Colonic mucosa (tissue), 4 donors: Measurements from ENCODE around the gene B4GALNT3. TPM values are rescaled to one million over a fixed set of nuclear protein-coding genes. Genes with fewer than 3 reads are reported as not detected.

ENCODE experiments used
- DNase-seq: peaks from one replicate; pipeline ENCODE4 v3.0.0-alpha.2; 2020
- H3K27ac ChIP-seq: fragments of 200-600 bp; one replicate; pipeline ENCODE4 v1.8.0; 2021
- H3K27me3 ChIP-seq: fragments of 200-600 bp; one replicate; pipeline ENCODE4 v1.8.0; 2021
- H3K36me3 ChIP-seq: fragments of 200-600 bp; one replicate; pipeline ENCODE4 v1.8.0; 2021
- H3K4me1 ChIP-seq: fragments of 200-600 bp; one replicate; pipeline ENCODE4 v1.8.0; 2021; ENCODE audit warnings: mild to moderate bottlenecking
- H3K4me3 ChIP-seq: fragments of 200-600 bp; one replicate; pipeline ENCODE4 v1.8.0; 2021
- H3K9ac ChIP-seq, 2 donors: one replicate each; pipeline ENCODE4 v1.7.0; 2013; ENCODE audit warnings: control low read depth in 2 of 2, low read depth in 2 of 2, low read length in 2 of 2
- H3K9me3 ChIP-seq: fragments of 200-600 bp; one replicate; pipeline ENCODE4 v1.8.0; 2021
- intact Hi-C: fragments of 100-400 bp; cut with DNase I; formaldehyde crosslinking; loops from one replicate; pipeline ENCODE4 v1.14.1; 2022
- total RNA-seq, 2 donors: library from RNA; stranded (reverse); fragmentation: NEBNext Ultra II Directional in 1 of 2; extraction: Animal tissue kit (Norgen Biotek cat#: 25700) in 1 of 2; gene quantifications; one replicate each; pipeline ENCODE4 v1.2.1, GENCODE V29; 2021
- TF ChIP-seq, protein P1 (sequence below): fragments of 200-600 bp; IDR thresholded peaks from one replicate; pipeline ENCODE4 v1.8.0; 2022; ENCODE audit warnings: antibody characterized with exemption, mild to moderate bottlenecking
- donor health status: healthy.
- donor health status: DM: no; HTN: no; CAD: no.
- donor health status: DM: no; HTN: no; CAD: no.

Gene B4GALNT3
- total RNA-seq, 2 donors from 2014 or later: 73.7 to 84.0 TPM

DNA sequence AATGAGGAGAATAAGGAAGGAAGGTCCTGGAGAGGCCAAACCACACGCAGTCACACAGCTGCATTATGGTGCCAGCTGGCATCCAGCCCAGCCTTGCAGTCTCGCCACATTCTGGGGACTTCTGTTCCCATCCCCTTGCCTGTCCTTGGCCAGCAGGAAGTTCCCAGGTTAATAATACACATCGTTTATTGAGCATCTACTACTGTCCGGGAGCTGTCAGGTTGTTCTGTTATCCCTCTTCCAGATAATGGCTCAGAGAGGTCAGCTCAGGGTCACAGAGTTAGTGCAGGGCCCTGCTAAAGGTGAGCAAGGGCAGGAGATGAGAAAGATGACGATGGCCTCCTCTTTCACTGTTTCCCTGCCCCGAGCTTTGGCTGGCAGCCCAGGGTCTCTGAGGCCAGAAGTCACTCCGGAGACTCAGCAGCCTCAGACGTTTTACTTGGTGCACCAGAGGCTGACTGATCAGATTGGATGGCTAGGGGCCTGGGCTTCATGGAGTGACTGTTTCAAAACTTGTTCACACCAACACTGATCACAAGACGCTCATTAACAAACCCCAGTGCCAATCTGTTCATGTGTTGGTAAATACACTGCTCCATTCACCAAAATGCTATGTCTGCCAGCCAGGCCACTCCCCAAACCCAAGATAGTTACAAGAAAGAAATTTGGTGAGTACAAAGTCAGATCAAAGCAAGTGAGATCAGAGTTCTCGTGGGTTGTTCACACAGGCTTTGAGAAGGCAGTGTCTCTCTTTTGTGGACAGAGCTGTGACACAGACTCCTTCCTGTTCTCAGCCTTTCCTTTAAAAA, 79.2 kb downstream of the B4GALNT3 start:
- H3K4me3 ChIP-seq: no peak overlapping the region
- H3K9ac ChIP-seq: peak overlapping the region in 1 of 2 donors; percentile 75
- peak overlapping the region; percentile 88 for H3K27ac ChIP-seq
- peak; percentile 91 for DNase-seq
- intact Hi-C loops: no loop called here
- TF ChIP-seq, protein P1, sequence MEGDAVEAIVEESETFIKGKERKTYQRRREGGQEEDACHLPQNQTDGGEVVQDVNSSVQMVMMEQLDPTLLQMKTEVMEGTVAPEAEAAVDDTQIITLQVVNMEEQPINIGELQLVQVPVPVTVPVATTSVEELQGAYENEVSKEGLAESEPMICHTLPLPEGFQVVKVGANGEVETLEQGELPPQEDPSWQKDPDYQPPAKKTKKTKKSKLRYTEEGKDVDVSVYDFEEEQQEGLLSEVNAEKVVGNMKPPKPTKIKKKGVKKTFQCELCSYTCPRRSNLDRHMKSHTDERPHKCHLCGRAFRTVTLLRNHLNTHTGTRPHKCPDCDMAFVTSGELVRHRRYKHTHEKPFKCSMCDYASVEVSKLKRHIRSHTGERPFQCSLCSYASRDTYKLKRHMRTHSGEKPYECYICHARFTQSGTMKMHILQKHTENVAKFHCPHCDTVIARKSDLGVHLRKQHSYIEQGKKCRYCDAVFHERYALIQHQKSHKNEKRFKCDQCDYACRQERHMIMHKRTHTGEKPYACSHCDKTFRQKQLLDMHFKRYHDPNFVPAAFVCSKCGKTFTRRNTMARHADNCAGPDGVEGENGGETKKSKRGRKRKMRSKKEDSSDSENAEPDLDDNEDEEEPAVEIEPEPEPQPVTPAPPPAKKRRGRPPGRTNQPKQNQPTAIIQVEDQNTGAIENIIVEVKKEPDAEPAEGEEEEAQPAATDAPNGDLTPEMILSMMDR: no peak
- H3K36me3 ChIP-seq: no peaks in the 10 kb centered on the region
- H3K27me3 ChIP-seq: no peaks in the 10 kb centered on the region
- peaks cover 7% of the 10 kb centered on the region for H3K4me1 ChIP-seq
- no peaks in the 10 kb centered on the region for H3K9me3 ChIP-seq

DNA sequence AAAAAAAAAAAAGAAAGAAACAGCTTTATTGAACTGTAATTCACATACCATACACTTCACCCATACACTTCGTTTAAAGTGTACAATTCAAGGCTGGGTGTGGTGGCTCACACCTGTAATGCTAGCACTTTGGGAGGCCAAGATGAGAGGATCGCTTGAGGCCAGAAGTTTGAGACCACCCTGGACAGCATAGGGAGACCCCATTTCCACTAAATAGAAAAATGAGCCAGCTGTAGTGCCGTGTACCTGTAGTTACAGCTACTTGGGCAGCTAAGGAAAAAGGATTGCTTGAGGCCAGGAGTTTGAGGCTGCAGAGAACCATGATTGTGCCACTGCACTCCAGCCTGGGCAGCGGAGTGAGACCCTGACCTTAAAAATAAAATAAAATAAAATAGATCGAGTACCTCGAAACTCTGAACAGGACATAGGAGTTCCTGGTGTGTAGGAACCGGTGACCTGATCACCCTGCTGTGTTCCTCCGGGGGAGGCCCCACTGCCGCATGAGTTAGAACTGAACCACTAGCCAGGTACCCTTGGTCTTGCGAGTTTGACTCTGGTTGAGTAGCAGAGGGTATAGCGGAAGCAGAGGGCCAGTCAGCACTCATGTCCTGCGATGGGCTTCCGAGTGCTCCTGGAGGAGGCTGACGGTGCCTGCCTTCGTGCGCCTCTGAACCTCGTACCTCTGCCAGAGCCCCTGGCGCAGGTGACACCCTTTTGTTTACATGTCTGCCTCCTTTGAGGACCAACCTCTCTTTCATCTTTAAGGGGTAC, 80.0 kb downstream of the B4GALNT3 start:
- no peaks in the 10 kb centered on the region for H3K36me3 ChIP-seq
- intact Hi-C loops: no loop called here
- no peaks in the 10 kb centered on the region for H3K9me3 ChIP-seq
- TF ChIP-seq, protein P1: no peak
- H3K27me3 ChIP-seq: no peaks in the 10 kb centered on the region
- H3K4me1 ChIP-seq: peaks cover 7% of the 10 kb centered on the region
- peak overlapping the region in 1 of 2 donors; percentile 60 for H3K9ac ChIP-seq
- no peak overlapping the region for H3K4me3 ChIP-seq
- H3K27ac ChIP-seq: peak overlapping the region; percentile 88
- DNase-seq: peak; percentile 40

DNA sequence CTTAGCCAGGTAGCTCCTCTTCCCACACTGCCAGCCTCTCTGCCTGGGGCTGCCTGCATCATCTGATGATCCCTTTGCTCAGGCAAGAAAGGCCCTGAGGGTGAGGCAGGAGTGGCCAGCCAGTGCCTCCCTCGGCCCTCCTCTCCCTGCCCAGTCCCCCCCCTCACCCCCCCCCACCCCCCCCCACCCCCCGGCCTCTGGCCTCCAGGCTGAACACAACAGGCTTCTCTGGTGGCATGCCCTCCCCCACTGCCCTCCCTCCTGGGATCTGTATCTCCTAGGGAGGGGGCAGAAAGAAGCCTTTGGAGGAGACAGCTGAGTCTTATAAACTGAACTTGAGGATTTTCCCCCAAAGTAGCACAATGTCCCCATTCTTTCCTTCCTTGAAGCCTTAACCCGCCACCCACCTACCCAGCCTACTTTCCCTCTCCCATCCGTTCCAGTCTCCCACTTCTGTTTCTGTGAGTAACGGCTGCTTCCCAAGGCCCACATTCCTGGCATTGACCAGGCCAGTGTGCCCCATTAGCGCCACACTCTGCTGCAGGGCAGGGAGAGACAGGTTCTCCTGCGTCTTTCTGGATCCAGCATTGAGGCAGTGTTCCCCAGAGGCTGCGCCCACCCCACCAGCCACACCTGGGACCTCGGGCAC, 82.1 kb downstream of the B4GALNT3 start:
- TF ChIP-seq, protein P1: no peak
- intact Hi-C loops: no loop called here
- H3K27me3 ChIP-seq: no peaks in the 10 kb centered on the region
- no peak overlapping the region for H3K27ac ChIP-seq
- peak overlapping the region; percentile 15 to 21 for H3K9ac ChIP-seq
- peaks cover 7% of the 10 kb centered on the region for H3K4me1 ChIP-seq
- no peak for DNase-seq
- H3K9me3 ChIP-seq: no peaks in the 10 kb centered on the region
- no peak overlapping the region for H3K4me3 ChIP-seq
- H3K36me3 ChIP-seq: no peaks in the 10 kb centered on the region

DNA sequence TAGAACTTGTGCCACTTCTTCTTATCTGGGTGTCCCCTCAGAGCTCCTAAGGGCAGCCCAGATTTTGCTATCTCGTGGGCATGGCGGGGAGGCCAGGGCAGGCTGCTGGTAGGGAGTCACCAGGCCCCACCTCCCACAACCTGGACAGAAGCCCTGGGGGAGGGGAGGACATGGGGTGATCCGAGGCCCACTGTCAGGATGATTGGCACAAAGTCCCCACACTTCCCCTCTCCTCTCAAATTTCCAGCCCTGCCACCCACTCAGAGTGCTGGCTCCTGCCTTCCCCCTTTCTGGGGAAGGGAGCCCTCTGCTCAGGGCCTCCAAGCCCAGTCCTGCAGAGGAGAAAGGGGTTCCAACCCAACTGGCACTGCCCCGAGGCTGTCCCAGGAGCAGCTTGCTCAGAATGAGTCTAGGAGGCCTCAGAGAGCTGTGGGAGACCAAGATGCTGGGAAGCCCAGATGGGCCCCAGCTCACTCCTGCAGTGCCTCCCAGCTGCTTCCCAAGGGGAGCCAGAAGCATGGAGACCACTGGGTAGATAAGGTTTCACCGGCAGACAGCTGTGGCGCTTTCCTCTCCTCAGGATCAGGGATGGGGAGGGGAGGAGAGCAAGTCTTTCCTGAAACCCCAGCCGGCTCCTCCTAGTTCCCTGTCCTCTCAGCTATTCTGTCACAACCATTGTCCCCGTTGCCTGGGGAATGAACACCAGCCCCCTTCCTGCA, 82.8 kb downstream of the B4GALNT3 start:
- H3K9me3 ChIP-seq: no peaks in the 10 kb centered on the region
- H3K36me3 ChIP-seq: no peaks in the 10 kb centered on the region
- intact Hi-C loops: no loop called here
- H3K4me3 ChIP-seq: no peak overlapping the region
- peak overlapping the region; percentile 21 to 45 for H3K9ac ChIP-seq
- H3K27ac ChIP-seq: no peak overlapping the region
- DNase-seq: no peak
- peaks cover 7% of the 10 kb centered on the region for H3K4me1 ChIP-seq
- H3K27me3 ChIP-seq: no peaks in the 10 kb centered on the region
- TF ChIP-seq, protein P1: no peak

DNA sequence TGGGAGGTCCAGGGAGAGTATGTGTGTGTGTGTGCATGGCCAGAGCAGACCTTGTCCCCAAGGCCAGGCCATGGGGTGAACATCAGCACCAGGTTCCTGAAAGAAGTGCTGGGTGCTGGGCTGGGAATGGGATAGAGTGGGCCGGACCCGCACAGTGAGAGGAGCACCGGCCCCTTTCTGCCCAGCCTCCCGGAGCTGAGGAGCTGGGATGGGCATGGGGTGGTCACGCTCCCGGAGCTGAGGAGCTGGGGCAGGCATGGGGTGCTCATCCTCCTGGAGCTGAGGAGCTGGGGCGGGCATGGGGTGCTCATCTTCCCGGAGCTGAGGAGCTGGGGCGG, 83.3 kb downstream of the B4GALNT3 start:
- H3K27me3 ChIP-seq: no peaks in the 10 kb centered on the region
- no peak for DNase-seq
- no peak overlapping the region for H3K9ac ChIP-seq
- TF ChIP-seq, protein P1: no peak
- intact Hi-C loops: no loop called here
- no peaks in the 10 kb centered on the region for H3K36me3 ChIP-seq
- peaks cover 7% of the 10 kb centered on the region for H3K4me1 ChIP-seq
- no peaks in the 10 kb centered on the region for H3K9me3 ChIP-seq
- no peak overlapping the region for H3K4me3 ChIP-seq
- H3K27ac ChIP-seq: no peak overlapping the region
